HG03108 (cell line): Measurements from ENCODE around the gene C1orf232.

Experiments used
- ATAC-seq: cut with Tn5 transposase; IDR thresholded peaks from one replicate; pipeline ENCODE4 v1.9.1; 2021; ENCODE audit warnings: moderate library complexity; ENCODE audit not compliant: unreplicated experiment

Gene C1orf232

GRCh38 chr1:26168410-26169197 is at the start of gene C1orf232:
TSS of gene C1orf232 (minus strand) at chr1:26168963. CDS start at chr1:26168499, 464 bp downstream.
- ATAC-seq: no peak

- ATAC-seq: no peak
Observed at GRCh38 chr1:26215246-26215645, 46.5 kb upstream of the C1orf232 start.

GRCh38 chr1:26213335-26213905 is 44.7 kb upstream of the C1orf232 start:
- ATAC-seq: no peak

- no peak for ATAC-seq
Observed at GRCh38 chr1:26212726-26213125, 44.0 kb upstream of the C1orf232 start.

GRCh38 chr1:26210147-26210870 is 41.5 kb upstream of the C1orf232 start:
- ATAC-seq: no peak

GRCh38 chr1:26203642-26204318 is 35.0 kb upstream of the C1orf232 start:
- ATAC-seq: no peak

- ATAC-seq: no peak
Observed at GRCh38 chr1:26200413-26200812, 31.6 kb upstream of the C1orf232 start.

- ATAC-seq: no peak
Observed at GRCh38 chr1:26197813-26198212, 29.1 kb upstream of the C1orf232 start.

GRCh38 chr1:26197301-26197700 is 28.5 kb upstream of the C1orf232 start:
- no peak for ATAC-seq

GRCh38 chr1:26195805-26196204 is 27.0 kb upstream of the C1orf232 start:
- ATAC-seq: no peak

GRCh38 chr1:26191739-26192138 is 23.0 kb upstream of the C1orf232 start:
- ATAC-seq: no peak

GRCh38 chr1:26190373-26190987 is 21.7 kb upstream of the C1orf232 start, which contains the start of gene CATSPER4:
TSS of gene CATSPER4 (plus strand) at chr1:26190602. CDS start at chr1:26190628, 26 bp downstream.
- no peak for ATAC-seq

GRCh38 chr1:26189751-26190275 is 21.1 kb upstream of the C1orf232 start:
- ATAC-seq: no peak

- no peak for ATAC-seq
Observed at GRCh38 chr1:26189331-26189730, 20.6 kb upstream of the C1orf232 start.

- ATAC-seq: no peak
Observed at GRCh38 chr1:26188477-26188876, 19.7 kb upstream of the C1orf232 start.

GRCh38 chr1:26187882-26188281 is 19.1 kb upstream of the C1orf232 start:
- ATAC-seq: no peak

GRCh38 chr1:26184883-26185282 is 16.1 kb upstream of the C1orf232 start:
- no peak for ATAC-seq

GRCh38 chr1:26184086-26184485 is 15.3 kb upstream of the C1orf232 start:
- ATAC-seq: no peak

- no peak for ATAC-seq
Observed at GRCh38 chr1:26182383-26182696, 13.6 kb upstream of the C1orf232 start.

GRCh38 chr1:26181586-26182382 is 13.0 kb upstream of the C1orf232 start:
- ATAC-seq: no peak
